Adrenal gland (tissue), 12 donors: ENCODE data around the gene ANKS6. TPM values are rescaled to one million over a fixed set of nuclear protein-coding genes. Genes with fewer than 3 reads are reported as not detected.

Experiments
- DNase-seq, 7 donors: peaks; one replicate each; pipeline ENCODE4 v3.0.0-alpha.2; 2019 to 2020
- H3K27ac ChIP-seq, 5 donors: fragments of 200-600 bp; sonication (generic) in 4 of 5; 1 replicate in 3 of 5; 2 replicates in 2 of 5; pipeline versions ENCODE4 v1.5.1 to v1.8.0; 2016 to 2020; ENCODE audit warnings: mild to moderate bottlenecking in 1 of 5
- H3K27me3 ChIP-seq: fragments of 200-600 bp; 2 replicates; pipeline ENCODE4 v1.8.0; 2021
- H3K36me3 ChIP-seq, 2 donors: fragments of 200-600 bp; replicated peaks in 1 of 2; 1 replicate in 1 of 2; 2 replicates in 1 of 2; pipeline versions ENCODE4 v1.5.1 to v1.8.0; 2018 to 2022
- H3K4me1 ChIP-seq, 2 donors: fragments of 200-600 bp; replicated peaks in 1 of 2; 1 replicate in 1 of 2; 2 replicates in 1 of 2; pipeline versions ENCODE4 v1.5.1 to v1.8.0; 2018 to 2021
- H3K4me3 ChIP-seq, 4 donors: fragments of 200-600 bp; sonication (generic) in 3 of 4; one replicate each; pipeline ENCODE4 v1.5.1; 2016 to 2018
- H3K9me3 ChIP-seq, 3 donors: fragments of 200-600 bp; sonication (generic) in 1 of 3; replicated peaks in 1 of 3; 1 replicate in 2 of 3; 2 replicates in 1 of 3; pipeline versions ENCODE4 v1.5.1 to v1.8.0; 2016 to 2021
- CTCF ChIP-seq, 6 experiments: fragments of 450-650 bp in 4 of 6; fragments of 200-600 bp in 2 of 6; sonication (generic) in 1 of 6; IDR thresholded peaks; 1 replicate in 5 of 6; 2 replicates in 1 of 6; pipeline versions ENCODE4 v1.5.1 to v1.8.0; 2016 to 2021; ENCODE audit warnings: antibody characterized with exemption in 6 of 6, mild to moderate bottlenecking in 2 of 6, moderate library complexity in 1 of 6
- POLR2A ChIP-seq, 2 donors: fragments of 450-650 bp; IDR thresholded peaks; one replicate each; pipeline ENCODE4 v1.6.1; 2017; ENCODE audit warnings: antibody characterized with exemption in 2 of 2, mild to moderate bottlenecking in 2 of 2, moderate library complexity in 1 of 2
- WGBS, 4 donors: extraction: QIAGEN DNeasy Blood & Tissue Kit in 2 of 4; methylation state at CpG; one replicate each; pipeline versions ENCODE4 v1.1.5 to v1.1.7; 2013 to 2017; 5-methylcytosine and 5-hydroxymethylcytosine counted together
- intact Hi-C, 2 donors: fragments of 100-400 bp; cut with DNase I; formaldehyde crosslinking; loops; one replicate each; pipeline versions ENCODE4 v1.14.1 to v1.15.0; 2022 to 2023
- polyA plus RNA-seq, 3 donors: library from polyadenylated mRNA; stranded (reverse); fragments of 200-250 nt in 2 of 3; fragments of 350-450 nt in 1 of 3; fragmentation: Illumina TruSeq in 1 of 3; extraction: RNeasy Lipid Tissue Mini Kit (QIAGEN cat#74804) in 1 of 3; gene quantifications; one replicate each; pipeline ENCODE4 v1.2.3, GENCODE V29; 2013 to 2014
- total RNA-seq, 9 donors: library from RNA; depleted of rRNA in 4 of 9; stranded (reverse); fragments of >200 nt in 4 of 9; fragments of 120-200 nt in 1 of 9; fragmentation: NEBNext Ultra II Directional in 1 of 9; extraction: Animal tissue kit (Norgen Biotek cat#: 25700) in 1 of 9; gene quantifications; one replicate each; pipeline versions ENCODE4 v1.1.0 to v1.2.4, GENCODE V29; 2013 to 2023
- donor health status: healthy with polysubstance abuse.
- donor health status: Bipolar disorder and iron deficiency.
- donor health status: DM: yes; HTN: yes; CAD: no.
- donor health status: DM: no; HTN: no; CAD: no.
- donor health status: DM: no; HTN: no; CAD: no.
- donor health status: DM: yes; HTN: yes; CAD: no.

The ANKS6 gene
- total and polyA plus RNA-seq, 12 donors, result 4.3 to 28.4 (median 14.9) TPM

GRCh38 chr9:98691890-98692289, 104.5 kb downstream of the ANKS6 start:
- H3K27ac ChIP-seq, result no peak overlapping the region
- no peaks in the 10 kb centered on the region for H3K9me3 ChIP-seq
- H3K27me3 ChIP-seq, result no peaks in the 10 kb centered on the region
- TF ChIP-seq POLR2A (IDR thresholded peaks at IDR 0.05) (no peak), CTCF (IDR thresholded peaks at IDR 0.05) (no peak)
- H3K36me3 ChIP-seq, result no peaks in the 10 kb centered on the region
- no peak overlapping the region for H3K4me3 ChIP-seq
- intact Hi-C loops, result no loop called here
- no peaks in the 10 kb centered on the region for H3K4me1 ChIP-seq
- whole genome bisulfite sequencing, 4 donors, result 85 to 98% (median 88%) methylated on average over 1 to 3 of the region's 3 CpGs
- no peak for DNase-seq

- Histone ChIP-seq H3K4me3 (no peak overlapping the region), H3K4me1 (no peaks in the 10 kb centered on the region), H3K9me3 (no peaks in the 10 kb centered on the region), H3K27ac (no peak overlapping the region), H3K27me3 (no peaks in the 10 kb centered on the region), H3K36me3 (no peaks in the 10 kb centered on the region)
- WGBS, 4 donors, result 74 to 100% (median 88%) methylated on average over 1 of the region's 1 CpG; no CpG with 5 or more reads in 1 of the 4 donors
- no peak for TF ChIP-seq POLR2A (IDR thresholded peaks at IDR 0.05)
- TF ChIP-seq CTCF (IDR thresholded peaks at IDR 0.05), result no peak
- intact Hi-C loops, result no loop called here
- DNase-seq, result no peak
Measured at GRCh38 chr9:98690686-98691085, 105.7 kb downstream of the ANKS6 start.

- Histone ChIP-seq H3K4me1 (no peaks in the 10 kb centered on the region), H3K27ac (no peak overlapping the region), H3K9me3 (no peaks in the 10 kb centered on the region), H3K36me3 (no peaks in the 10 kb centered on the region), H3K4me3 (no peak overlapping the region), H3K27me3 (no peaks in the 10 kb centered on the region)
- DNase-seq, result no peak
- intact Hi-C loops, result no loop called here
- TF ChIP-seq POLR2A (IDR thresholded peaks at IDR 0.05), result no peak
- no peak for TF ChIP-seq CTCF (IDR thresholded peaks at IDR 0.05)
- WGBS, 4 donors, result 82 to 89% (median 87%) methylated on average over 7 of the region's 7 CpGs
Measured at GRCh38 chr9:98688710-98689495, 107.5 kb downstream of the ANKS6 start.

GRCh38 chr9:98687911-98688310, 108.4 kb downstream of the ANKS6 start:
- Histone ChIP-seq H3K4me3 (no peak overlapping the region), H3K9me3 (no peaks in the 10 kb centered on the region), H3K4me1 (no peaks in the 10 kb centered on the region), H3K27ac (no peak overlapping the region), H3K36me3 (no peaks in the 10 kb centered on the region), H3K27me3 (no peaks in the 10 kb centered on the region)
- no peak for TF ChIP-seq POLR2A (IDR thresholded peaks at IDR 0.05)
- TF ChIP-seq CTCF (IDR thresholded peaks at IDR 0.05), result no peak
- 88 to 100% (median 98%) methylated on average over 1 of the region's 1 CpG for WGBS, 4 donors
- DNase-seq, result no peak
- intact Hi-C loops, result no loop called here
